Measurements from ENCODE around the gene CSMD2. TPM values are rescaled to one million over a fixed set of nuclear protein-coding genes. Genes with fewer than 3 reads are reported as not detected.

CSMD2 gene
- total RNA-seq, 1 donor from 2014 or later: 0.27 TPM

DNA sequence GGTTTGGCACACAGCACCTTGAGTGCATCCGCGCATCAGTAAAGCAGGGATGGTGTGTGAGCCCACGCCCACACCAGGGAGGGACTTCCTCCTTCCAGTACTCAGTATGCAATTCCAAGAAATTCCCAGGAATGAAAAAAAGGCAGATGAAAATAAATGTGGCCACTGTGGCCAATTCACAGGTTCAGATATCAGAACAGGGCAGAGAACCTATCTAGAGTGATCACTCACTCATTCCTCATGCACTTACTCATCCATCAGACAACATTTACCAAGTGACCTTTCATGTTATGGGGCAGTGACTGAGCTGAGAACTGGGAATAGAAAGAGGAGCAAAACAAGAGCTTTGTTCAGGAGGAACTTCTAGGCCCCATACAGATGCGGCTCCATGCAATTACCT lies 578.9 kb downstream of the CSMD2 start:
- Mint-ChIP-seq H3K27ac (ENCODE audit: unreplicated experiment) (no peak overlapping the region), H3K4me3 (ENCODE audit: unreplicated experiment) (no peak overlapping the region)

DNA sequence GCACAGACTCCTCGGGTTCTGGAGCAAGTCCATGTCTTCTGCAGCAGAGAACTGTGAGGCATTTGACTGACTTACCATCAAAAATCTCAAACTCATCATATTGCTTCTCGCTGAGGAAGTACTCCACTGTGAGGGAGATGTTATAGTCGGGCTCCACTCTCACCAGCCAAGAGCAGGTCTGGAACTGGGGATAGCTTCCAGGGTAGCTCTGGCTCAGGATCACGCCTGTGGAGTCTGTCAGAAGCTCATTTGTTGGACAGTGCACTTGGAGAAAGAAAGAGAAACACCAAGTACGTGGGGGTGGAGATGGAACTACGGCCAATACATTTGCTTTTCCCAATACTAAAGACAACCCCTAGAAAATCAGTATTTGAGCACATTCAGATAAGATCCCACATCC lies 581.5 kb downstream of the CSMD2 start:
- Mint-ChIP-seq H3K4me3 (ENCODE audit: unreplicated experiment) (no peak overlapping the region), H3K9me3 (ENCODE audit: unreplicated experiment) (peaks cover 2% of the 10 kb centered on the region), H3K36me3 (ENCODE audit: unreplicated experiment) (no peaks in the 10 kb centered on the region), H3K27ac (ENCODE audit: unreplicated experiment) (no peak overlapping the region), H3K4me1 (ENCODE audit: low read depth, unreplicated experiment) (no peaks in the 10 kb centered on the region), H3K27me3 (ENCODE audit: unreplicated experiment) (no peaks in the 10 kb centered on the region)
- TF ChIP-seq, protein P1, sequence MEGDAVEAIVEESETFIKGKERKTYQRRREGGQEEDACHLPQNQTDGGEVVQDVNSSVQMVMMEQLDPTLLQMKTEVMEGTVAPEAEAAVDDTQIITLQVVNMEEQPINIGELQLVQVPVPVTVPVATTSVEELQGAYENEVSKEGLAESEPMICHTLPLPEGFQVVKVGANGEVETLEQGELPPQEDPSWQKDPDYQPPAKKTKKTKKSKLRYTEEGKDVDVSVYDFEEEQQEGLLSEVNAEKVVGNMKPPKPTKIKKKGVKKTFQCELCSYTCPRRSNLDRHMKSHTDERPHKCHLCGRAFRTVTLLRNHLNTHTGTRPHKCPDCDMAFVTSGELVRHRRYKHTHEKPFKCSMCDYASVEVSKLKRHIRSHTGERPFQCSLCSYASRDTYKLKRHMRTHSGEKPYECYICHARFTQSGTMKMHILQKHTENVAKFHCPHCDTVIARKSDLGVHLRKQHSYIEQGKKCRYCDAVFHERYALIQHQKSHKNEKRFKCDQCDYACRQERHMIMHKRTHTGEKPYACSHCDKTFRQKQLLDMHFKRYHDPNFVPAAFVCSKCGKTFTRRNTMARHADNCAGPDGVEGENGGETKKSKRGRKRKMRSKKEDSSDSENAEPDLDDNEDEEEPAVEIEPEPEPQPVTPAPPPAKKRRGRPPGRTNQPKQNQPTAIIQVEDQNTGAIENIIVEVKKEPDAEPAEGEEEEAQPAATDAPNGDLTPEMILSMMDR (IDR thresholded peaks at IDR 0.05; ENCODE audit: partially characterized antibody, unreplicated experiment): no peak
- no peak for DNase-seq

More for the DNA sequence above, 578.9 kb downstream of the CSMD2 start:
- Mint-ChIP-seq H3K9me3 (ENCODE audit: unreplicated experiment) (no peaks in the 10 kb centered on the region), H3K27me3 (ENCODE audit: unreplicated experiment) (no peaks in the 10 kb centered on the region), H3K36me3 (ENCODE audit: unreplicated experiment) (no peaks in the 10 kb centered on the region), H3K4me1 (ENCODE audit: low read depth, unreplicated experiment) (no peaks in the 10 kb centered on the region)
- no peak for DNase-seq
- TF ChIP-seq, protein P1 (IDR thresholded peaks at IDR 0.05; ENCODE audit: partially characterized antibody, unreplicated experiment): no peak

DNA sequence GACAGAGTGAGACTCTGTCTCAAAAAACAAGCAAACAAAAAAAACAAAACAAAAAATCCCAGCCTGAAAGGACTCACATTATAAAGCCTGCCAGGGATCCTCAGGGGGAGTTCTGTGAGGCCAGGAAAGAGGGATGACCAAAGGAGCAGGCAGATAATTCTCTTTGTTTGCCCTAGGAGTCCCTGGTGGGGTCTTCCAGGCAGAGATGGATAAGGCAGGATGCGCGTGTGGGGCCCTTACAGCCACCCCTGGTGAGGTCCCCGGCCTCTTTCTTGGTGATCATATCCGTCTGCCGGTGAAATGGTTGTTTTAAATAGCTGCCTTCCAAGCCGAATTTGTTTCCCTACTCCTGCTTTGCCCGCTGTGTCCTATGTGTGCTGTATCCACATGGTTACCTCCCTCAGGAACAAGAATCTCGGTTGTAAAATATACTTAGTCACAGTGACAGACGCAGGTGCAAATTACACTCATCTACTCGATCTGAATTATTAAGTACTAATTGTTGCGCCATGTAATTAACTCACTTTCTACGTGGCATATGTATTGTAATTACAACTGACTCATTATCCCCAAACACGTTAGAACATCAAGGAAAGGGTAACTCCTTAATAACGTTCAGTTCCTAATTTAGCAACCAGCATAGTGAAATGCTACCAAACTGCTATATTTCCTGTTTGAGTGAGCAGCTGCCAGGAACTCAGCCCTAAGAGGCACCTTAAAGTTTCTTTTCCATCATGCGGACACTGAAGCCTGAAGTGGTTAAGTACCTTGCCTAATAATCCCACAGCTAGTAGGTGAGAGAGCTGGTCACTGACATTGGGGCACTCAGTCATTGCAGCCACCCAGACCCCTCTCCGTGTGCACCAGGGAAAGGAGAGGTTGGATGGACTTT lies 586.2 kb downstream of the CSMD2 start:
- Mint-ChIP-seq H3K27ac (ENCODE audit: unreplicated experiment) (no peak overlapping the region), H3K4me3 (ENCODE audit: unreplicated experiment) (no peak overlapping the region), H3K9me3 (ENCODE audit: unreplicated experiment) (peaks cover 2% of the 10 kb centered on the region), H3K4me1 (ENCODE audit: low read depth, unreplicated experiment) (no peaks in the 10 kb centered on the region), H3K27me3 (ENCODE audit: unreplicated experiment) (no peaks in the 10 kb centered on the region), H3K36me3 (ENCODE audit: unreplicated experiment) (peaks cover 12% of the 10 kb centered on the region)
- DNase-seq: no peak
- TF ChIP-seq, protein P1 (IDR thresholded peaks at IDR 0.05; ENCODE audit: partially characterized antibody, unreplicated experiment): no peak

DNA sequence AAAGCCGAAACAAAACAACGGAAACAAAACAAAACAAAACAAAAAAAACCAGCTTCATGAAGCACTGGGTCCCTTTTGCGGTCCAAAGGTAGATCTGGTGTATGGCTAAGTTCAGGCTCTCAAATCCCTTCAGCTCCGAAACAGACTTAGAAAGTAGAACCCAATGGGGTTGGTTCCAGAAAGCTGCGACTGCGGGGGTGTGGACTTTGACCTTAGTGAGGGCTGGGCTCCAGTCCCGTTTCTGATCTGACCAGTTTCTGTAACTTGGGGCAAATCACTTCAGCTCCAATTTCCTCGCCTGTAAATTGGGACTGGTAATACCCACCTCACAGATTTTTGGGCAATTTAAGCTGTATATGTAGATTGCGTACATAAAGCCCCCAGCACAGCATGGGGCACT lies 587.4 kb downstream of the CSMD2 start:
- Mint-ChIP-seq H3K9me3 (ENCODE audit: unreplicated experiment) (peaks cover 2% of the 10 kb centered on the region), H3K27ac (ENCODE audit: unreplicated experiment) (no peak overlapping the region), H3K27me3 (ENCODE audit: unreplicated experiment) (no peaks in the 10 kb centered on the region), H3K4me3 (ENCODE audit: unreplicated experiment) (no peak overlapping the region), H3K36me3 (ENCODE audit: unreplicated experiment) (peaks cover 17% of the 10 kb centered on the region), H3K4me1 (ENCODE audit: low read depth, unreplicated experiment) (no peaks in the 10 kb centered on the region)
- DNase-seq: no peak
- TF ChIP-seq, protein P1 (IDR thresholded peaks at IDR 0.05; ENCODE audit: partially characterized antibody, unreplicated experiment): no peak

Data from glutamatergic neuron (in vitro differentiated cells).